Gastroesophageal sphincter (tissue), 4 donors: ENCODE data around the gene FLNA. TPM values are rescaled to one million over a fixed set of nuclear protein-coding genes. Genes with fewer than 3 reads are reported as not detected.
"Not testable (repeated sequence)": the region's sequence is repeated elsewhere in the genome, so short reads cannot be mapped to it uniquely, and the experiment has no call there.

Experiments used
- ATAC-seq: fragments of 150-250 bp; one replicate; pipeline ENCODE4 v1.9.1; 2016; ENCODE audit warnings: mild to moderate bottlenecking, moderate library complexity
- H3K27ac ChIP-seq, 4 donors: fragments of 200-600 bp; sonication (generic) in 3 of 4; 1 replicate in 3 of 4; 2 replicates in 1 of 4; pipeline ENCODE4 v1.5.1; 2016 to 2019
- H3K27me3 ChIP-seq: fragments of 200-600 bp; sonication (generic); one replicate; pipeline ENCODE4 v1.5.1; 2019
- H3K36me3 ChIP-seq, 2 donors: fragments of 200-600 bp; sonication (generic); one replicate each; pipeline ENCODE4 v1.5.1; 2019; ENCODE audit warnings: control low read depth in 1 of 2
- H3K4me1 ChIP-seq, 3 donors: fragments of 200-600 bp; sonication (generic); 1 replicate in 2 of 3; 2 replicates in 1 of 3; pipeline ENCODE4 v1.5.1; 2016 to 2019; ENCODE audit warnings: control low read depth in 2 of 3
- H3K4me3 ChIP-seq, 2 donors: fragments of 200-600 bp; sonication (generic); one replicate each; pipeline ENCODE4 v1.5.1; 2019; ENCODE audit warnings: mild to moderate bottlenecking in 1 of 2, moderate library complexity in 1 of 2
- H3K9me3 ChIP-seq, 3 donors: fragments of 200-600 bp; sonication (generic); one replicate each; pipeline ENCODE4 v1.5.1; 2017 to 2019; ENCODE audit warnings: control low read depth in 2 of 3
- CTCF ChIP-seq, 4 experiments: fragments of 200-600 bp in 2 of 4; fragments of 450-650 bp in 2 of 4; sonication (generic) in 1 of 4; IDR thresholded peaks; one replicate each; pipeline ENCODE4 v1.5.1; 2017 to 2019; ENCODE audit warnings: antibody characterized with exemption in 4 of 4, mild to moderate bottlenecking in 2 of 4, moderate library complexity in 2 of 4
- EP300 ChIP-seq: sonication (generic); formaldehyde crosslinking; IDR thresholded peaks from one replicate; pipeline ENCODE4 v1.6.1; 2017; ENCODE audit warnings: antibody characterized with exemption, mild to moderate bottlenecking
- POLR2A ChIP-seq, 2 donors: fragments of 450-650 bp; IDR thresholded peaks; one replicate each; pipeline ENCODE4 v1.6.1; 2017; ENCODE audit warnings: antibody characterized with exemption in 2 of 2, mild to moderate bottlenecking in 2 of 2, moderate library complexity in 1 of 2
- POLR2AphosphoS5 ChIP-seq: sonication (generic); formaldehyde crosslinking; IDR thresholded peaks from one replicate; pipeline ENCODE4 v1.6.1; 2017; ENCODE audit warnings: antibody characterized with exemption
- WGBS, 2 donors: methylation state at CpG; one replicate each; pipeline ENCODE4 v1.1.5; 2018; ENCODE audit warnings: low coverage in 1 of 2; 5-methylcytosine and 5-hydroxymethylcytosine counted together
- total RNA-seq, 4 donors: library from RNA; depleted of rRNA; stranded (reverse); fragments of >200 nt; gene quantifications; one replicate each; pipeline ENCODE4 v1.1.0, GENCODE V29; 2016

The FLNA gene
- total RNA-seq, 4 donors from 2014 or later = 7,815 to 15,318 (median 8,757) TPM

- H3K27me3 ChIP-seq = no peaks in the 10 kb centered on the region
- TF ChIP-seq POLR2A (IDR thresholded peaks at IDR 0.05) (no peak), POLR2AphosphoS5 (no peak), CTCF (IDR thresholded peaks at IDR 0.05) (peak; percentile 63 to 85 (median 82))
- WGBS, 2 donors = 56% methylated on average over 21 of the region's 49 CpGs; no CpG with 5 or more reads in 1 of the 2 donors
- peaks cover 0 to 36% of the 10 kb centered on the region in 2 donors for H3K36me3 ChIP-seq
- peak; percentile 63 for ATAC-seq
- peak overlapping the region; percentile 73 to 97 for H3K4me3 ChIP-seq
- H3K27ac ChIP-seq = peak overlapping the region; percentile 92 to 100 (median 96)
- no peaks in the 10 kb centered on the region for H3K9me3 ChIP-seq
- peaks cover 0 to 40% (median 4%) of the 10 kb centered on the region in 3 donors for H3K4me1 ChIP-seq
These were observed 24.5 kb upstream of the FLNA start for GRCh38 chrX:154398668-154399526.

- peak within 1 kb of the TSS; percentile 73 to 97 for H3K4me3 ChIP-seq
- peaks cover 0 to 40% (median 4%) of the 10 kb centered on the region in 3 donors for H3K4me1 ChIP-seq
- peaks cover 0 to 32% of the 10 kb centered on the region in 2 donors for H3K36me3 ChIP-seq
- peak within 1 kb of the TSS; percentile 92 to 100 (median 96) for H3K27ac ChIP-seq
- peak; percentile 95 for ATAC-seq
- 44% methylated on average over 15 of the region's 69 CpGs; no CpG with 5 or more reads in 1 of the 2 donors for WGBS, 2 donors
- no peaks in the 10 kb centered on the region for H3K9me3 ChIP-seq
- H3K27me3 ChIP-seq = no peaks in the 10 kb centered on the region
- TF ChIP-seq POLR2AphosphoS5 = peak; percentile 100
- TF ChIP-seq POLR2A (IDR thresholded peaks at IDR 0.05) = peak; percentile 95 to 98
- TF ChIP-seq EP300 = no peak
These were observed 23.6 kb upstream of the FLNA start, which contains the start of gene RPL10 for GRCh38 chrX:154397888-154398667. TSS of gene RPL10 (plus strand) at chrX:154398377. CDS start at chrX:154398520, 143 bp downstream.

GRCh38 chrX:154396973-154397887 lies 22.8 kb upstream of the FLNA start:
- peak overlapping the region; percentile 73 to 97 for H3K4me3 ChIP-seq
- no peaks in the 10 kb centered on the region for H3K27me3 ChIP-seq
- peaks cover 0 to 40% (median 4%) of the 10 kb centered on the region in 3 donors for H3K4me1 ChIP-seq
- ATAC-seq = peak; percentile 78
- H3K9me3 ChIP-seq = no peaks in the 10 kb centered on the region
- WGBS, 2 donors = 52% methylated on average over 8 of the region's 53 CpGs; no CpG with 5 or more reads in 1 of the 2 donors
- H3K36me3 ChIP-seq = peaks cover 0 to 25% of the 10 kb centered on the region in 2 donors
- peak; percentile 38 to 55 for TF ChIP-seq POLR2A (IDR thresholded peaks at IDR 0.05)
- TF ChIP-seq CTCF (IDR thresholded peaks at IDR 0.05) = no peak
- TF ChIP-seq EP300 = no peak
- TF ChIP-seq POLR2AphosphoS5 = peak; percentile 13
- H3K27ac ChIP-seq = peak overlapping the region; percentile 92 to 100 (median 96)

- 80 to 100% methylated on average over 1 to 3 of the region's 17 CpGs for WGBS, 2 donors
- Histone ChIP-seq H3K4me1 (peaks cover 0 to 37% (median 4%) of the 10 kb centered on the region in 3 donors), H3K36me3 (peaks cover 0 to 24% of the 10 kb centered on the region in 2 donors), H3K27ac (peak overlapping the region in 3 of 4 donors; percentile 92 to 100 (median 96))
- not testable (repeated sequence) for H3K4me3 ChIP-seq, H3K9me3 ChIP-seq, ATAC-seq, H3K27me3 ChIP-seq
These were observed 21.9 kb upstream of the FLNA start for GRCh38 chrX:154396363-154396762.

GRCh38 chrX:154389812-154390747 lies 15.6 kb upstream of the FLNA start:
- H3K27me3 ChIP-seq, H3K9me3 ChIP-seq, H3K4me1 ChIP-seq, H3K36me3 ChIP-seq: not testable (repeated sequence)
- WGBS, 2 donors = no CpG with 5 or more reads among the region's 121 CpGs
- peak overlapping the region in 1 of 2 donors; percentile 44 for H3K4me3 ChIP-seq
- peak; percentile 88 for ATAC-seq
- H3K27ac ChIP-seq = peak overlapping the region in 3 of 4 donors; percentile 74 to 83 (median 78)

GRCh38 chrX:154388649-154389048 lies 14.2 kb upstream of the FLNA start:
- H3K4me1 ChIP-seq = peaks cover 0 to 11% (median 0%) of the 10 kb centered on the region in 3 donors
- not testable (repeated sequence) for H3K36me3 ChIP-seq, H3K27me3 ChIP-seq, H3K27ac ChIP-seq, H3K4me3 ChIP-seq, H3K9me3 ChIP-seq, ATAC-seq
- no CpG with 5 or more reads among the region's 16 CpGs for WGBS, 2 donors

GRCh38 chrX:154388094-154388493 lies 13.7 kb upstream of the FLNA start:
- peaks cover 0 to 16% (median 0%) of the 10 kb centered on the region in 3 donors for H3K4me1 ChIP-seq
- H3K9me3 ChIP-seq, H3K27ac ChIP-seq, H3K36me3 ChIP-seq, H3K27me3 ChIP-seq, H3K4me3 ChIP-seq: not testable (repeated sequence)
- ATAC-seq = peak; percentile 26
- no CpG with 5 or more reads among the region's 20 CpGs for WGBS, 2 donors
